Measurements from ENCODE around the gene SETD3. TPM values are rescaled to one million over a fixed set of nuclear protein-coding genes. Genes with fewer than 3 reads are reported as not detected.
"Not testable (repeated sequence)": the region's sequence is repeated elsewhere in the genome, so short reads cannot be mapped to it uniquely, and the experiment has no call there.

Gene SETD3
- total and polyA plus RNA-seq, 5 donors from 2014 or later: 26.5 to 38.1 (median 35.0) TPM

DNA sequence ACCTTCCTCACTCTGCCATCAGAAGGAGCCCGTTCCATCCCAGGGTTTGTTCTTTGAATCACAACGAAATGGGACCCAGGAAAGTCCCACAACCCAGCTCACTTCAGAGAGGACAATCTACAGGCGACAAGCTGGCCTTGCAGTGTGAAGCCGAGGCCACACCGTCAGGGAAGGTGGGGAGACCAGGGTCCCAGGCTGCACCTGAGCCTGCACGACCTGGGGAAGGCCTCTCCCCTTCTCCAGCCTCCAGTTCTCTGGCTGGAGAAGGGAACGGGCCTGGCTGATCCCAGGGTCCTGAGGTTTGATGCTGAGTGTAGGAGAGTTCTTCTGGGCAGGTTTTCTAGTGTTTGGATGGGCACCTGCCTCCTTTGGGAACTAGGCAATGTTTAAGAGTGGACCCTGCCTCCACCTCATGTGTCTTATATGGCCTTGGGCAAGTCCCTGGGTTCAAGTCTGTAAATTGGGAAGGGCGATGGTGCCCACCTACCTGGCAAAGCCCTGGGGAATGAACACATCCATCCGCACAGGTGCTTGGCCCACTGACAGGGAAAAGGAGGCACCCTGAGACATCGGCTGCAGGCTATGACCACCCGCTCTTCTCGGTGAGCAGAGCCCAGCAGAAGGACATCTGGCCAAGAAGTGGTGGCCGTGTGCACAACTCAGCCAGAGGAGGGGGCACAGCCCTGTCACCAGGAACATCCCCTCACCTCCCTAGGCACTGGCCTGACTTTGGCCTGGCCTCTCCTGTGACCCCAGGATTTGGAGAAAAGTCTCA lies 130.8 kb downstream of the SETD3 start:
- Mint-ChIP-seq H3K9me3 (no peaks in the 10 kb centered on the region), H3K27me3 (no peaks in the 10 kb centered on the region), H3K4me3 (no peak overlapping the region), H3K4me1 (peaks cover 0 to 2% (median 0%) of the 10 kb centered on the region in 4 donors), H3K27ac (no peak overlapping the region), H3K36me3 (no peaks in the 10 kb centered on the region)
- H3K4me3 ChIP-seq (ENCODE audit: low read depth, low read length): no peak overlapping the region
- H3K27me3 ChIP-seq (ENCODE audit: control insufficient read depth, insufficient read depth, low read length): no peaks in the 10 kb centered on the region
- no peaks in the 10 kb centered on the region for H3K36me3 ChIP-seq (ENCODE audit: control insufficient read depth, insufficient read depth, low read length)
- H3K9me3 ChIP-seq (ENCODE audit: control insufficient read depth in 2 of 2, low read length in 2 of 2): no peaks in the 10 kb centered on the region
- H3K27ac ChIP-seq (ENCODE audit: insufficient read depth, low read length, poor library complexity, severe bottlenecking): no peak overlapping the region
- ATAC-seq (ENCODE audit: low read depth in 2 of 2) (no peak), DNase-seq (no peak)
- no peaks in the 10 kb centered on the region for H3K4me1 ChIP-seq (ENCODE audit: control insufficient read depth, insufficient read depth, low read length, poor library complexity, severe bottlenecking)

DNA sequence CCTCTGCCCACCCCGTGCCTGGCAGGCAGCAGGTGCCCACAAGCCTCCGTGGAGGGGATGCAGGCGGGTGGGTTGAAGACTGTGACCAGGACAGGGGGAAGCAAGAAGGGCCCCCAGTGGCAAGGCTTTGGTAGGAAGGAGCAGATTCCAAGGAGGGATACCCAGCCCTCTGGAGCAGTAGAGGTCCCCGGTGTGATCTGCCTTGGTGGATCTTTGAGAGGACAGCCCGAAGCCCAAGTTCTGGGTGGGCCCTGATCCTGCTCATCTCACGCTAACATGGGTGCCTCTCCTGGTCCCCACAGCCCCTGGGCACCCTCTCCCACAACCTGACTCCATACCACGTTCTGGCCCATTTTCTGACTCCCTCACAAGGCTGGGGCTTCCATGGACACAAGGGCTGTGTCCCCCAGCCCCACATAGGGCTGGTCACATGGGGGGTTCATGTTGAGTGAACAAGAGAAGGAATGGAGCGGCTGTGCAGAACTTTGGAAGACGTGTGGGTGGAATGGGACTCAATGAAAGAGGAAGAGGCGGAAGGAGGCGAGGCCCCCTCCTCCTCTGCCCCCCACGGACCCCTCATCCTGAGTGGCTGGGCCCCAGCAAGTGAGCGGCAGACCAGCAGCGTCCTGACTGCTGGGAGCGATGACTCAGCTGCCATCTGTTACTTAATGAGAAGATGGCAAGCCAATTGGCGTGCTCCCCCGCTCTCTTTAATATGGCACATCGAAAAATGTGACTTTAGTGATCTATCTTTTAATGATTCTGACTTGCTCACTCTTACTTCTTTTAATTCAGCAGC lies 131.6 kb downstream of the SETD3 start:
- ATAC-seq (ENCODE audit: low read depth in 2 of 2) (no peak), DNase-seq (no peak)
- no peak overlapping the region for H3K4me3 Mint-ChIP-seq
- Histone ChIP-seq H3K4me1 (ENCODE audit: control insufficient read depth, insufficient read depth, low read length, poor library complexity, severe bottlenecking) (no peaks in the 10 kb centered on the region), H3K9me3 (ENCODE audit: control insufficient read depth in 2 of 2, low read length in 2 of 2) (no peaks in the 10 kb centered on the region), H3K27ac (ENCODE audit: insufficient read depth, low read length, poor library complexity, severe bottlenecking) (no peak overlapping the region), H3K27me3 (ENCODE audit: control insufficient read depth, insufficient read depth, low read length) (no peaks in the 10 kb centered on the region), H3K36me3 (ENCODE audit: control insufficient read depth, insufficient read depth, low read length) (no peaks in the 10 kb centered on the region), H3K4me3 (ENCODE audit: low read depth, low read length) (no peak overlapping the region)
- no peak overlapping the region for H3K27ac Mint-ChIP-seq
- H3K4me1 Mint-ChIP-seq: peaks cover 0 to 2% (median 0%) of the 10 kb centered on the region in 4 donors
- no peaks in the 10 kb centered on the region for H3K9me3 Mint-ChIP-seq
- no peaks in the 10 kb centered on the region for H3K36me3 Mint-ChIP-seq
- H3K27me3 Mint-ChIP-seq: no peaks in the 10 kb centered on the region

DNA sequence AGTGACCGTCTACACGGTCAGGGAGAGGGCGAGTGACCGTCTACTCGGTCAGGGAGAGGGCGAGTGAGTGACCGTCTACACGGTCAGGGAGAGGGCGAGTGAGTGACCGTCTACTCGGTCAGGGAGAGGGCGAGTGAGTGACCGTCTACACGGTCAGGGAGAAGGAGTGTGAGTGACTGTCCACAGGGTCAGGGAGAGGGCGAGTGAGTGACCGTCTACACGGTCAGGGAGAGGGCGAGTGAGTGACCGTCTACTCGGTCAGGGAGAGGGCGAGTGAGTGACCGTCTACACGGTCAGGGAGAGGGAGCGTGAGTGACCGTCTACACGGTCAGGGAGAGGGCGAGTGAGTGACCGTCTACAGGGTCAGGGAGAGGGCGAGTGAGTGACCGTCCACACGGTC lies 132.4 kb downstream of the SETD3 start:
- not testable (repeated sequence) for DNase-seq; H3K9me3 Mint-ChIP-seq; H3K27ac ChIP-seq (ENCODE audit: insufficient read depth, low read length, poor library complexity, severe bottlenecking); H3K27me3 ChIP-seq (ENCODE audit: control insufficient read depth, insufficient read depth, low read length); H3K4me1 Mint-ChIP-seq; H3K36me3 Mint-ChIP-seq; H3K36me3 ChIP-seq (ENCODE audit: control insufficient read depth, insufficient read depth, low read length); H3K4me3 Mint-ChIP-seq; H3K27ac Mint-ChIP-seq; H3K9me3 ChIP-seq (ENCODE audit: control insufficient read depth in 2 of 2, low read length in 2 of 2); H3K4me3 ChIP-seq (ENCODE audit: low read depth, low read length); ATAC-seq (ENCODE audit: low read depth in 2 of 2); H3K4me1 ChIP-seq (ENCODE audit: control insufficient read depth, insufficient read depth, low read length, poor library complexity, severe bottlenecking); H3K27me3 Mint-ChIP-seq

Other genes with a start within 250 kb of the SETD3 start
- gene BCL11B, start 208.7 kb downstream of the SETD3 start, total RNA-seq: 210 TPM
- gene BCL11B, start 208.7 kb downstream of the SETD3 start, polyA plus RNA-seq: 1 to 10 TPM; 5.3 to 5.7 (median 5.4) TPM
- gene CCNK, start 550 bp upstream of the SETD3 start, total RNA-seq: 139 TPM
- gene CCNK, start 550 bp upstream of the SETD3 start, polyA plus RNA-seq: 10 to 100 TPM in 3 of 4 donors, 1 to 10 TPM in 1; 8.8 to 23.9 (median 20.3) TPM
- gene CCDC85C, start 123.3 kb upstream of the SETD3 start, total RNA-seq: 6.3 TPM
- gene CCDC85C, start 123.3 kb upstream of the SETD3 start, polyA plus RNA-seq: 1 to 10 TPM in 1 of 4 donors, under 1 TPM in 3; 0.62 to 2.4 (median 0.84) TPM
- not detected for gene HHIPL1, start 164.3 kb upstream of the SETD3 start, total RNA-seq
- under 1 TPM in 1 of 4 donors, not detected in 3; 0.23 TPM for gene HHIPL1, start 164.3 kb upstream of the SETD3 start, polyA plus RNA-seq
- gene CYP46A1, start 203.4 kb upstream of the SETD3 start, total RNA-seq: not detected
- not detected for gene CYP46A1, start 203.4 kb upstream of the SETD3 start, polyA plus RNA-seq

Data from CD4-positive, CD25-positive, alpha-beta regulatory T cell (primary cell).